Activated CD4-positive, alpha-beta T cell treated with anti-CD3 and anti-CD28 coated beads, Interleukin-2, amount 50 U/mL, for 4 hours (primary cell): Measurements from ENCODE around the gene HPN.
A peak's percentile ranks its signal among the peaks of the same experiment; 100 is the strongest.
"Not testable (repeated sequence)": the region's sequence is repeated elsewhere in the genome, so short reads cannot be mapped to it uniquely, and the experiment has no call there.

ENCODE experiments used
- DNase-seq, 2 experiments: peaks; one replicate each; pipeline ENCODE4 v3.0.0-alpha.2; 2020

Gene HPN

DNA sequence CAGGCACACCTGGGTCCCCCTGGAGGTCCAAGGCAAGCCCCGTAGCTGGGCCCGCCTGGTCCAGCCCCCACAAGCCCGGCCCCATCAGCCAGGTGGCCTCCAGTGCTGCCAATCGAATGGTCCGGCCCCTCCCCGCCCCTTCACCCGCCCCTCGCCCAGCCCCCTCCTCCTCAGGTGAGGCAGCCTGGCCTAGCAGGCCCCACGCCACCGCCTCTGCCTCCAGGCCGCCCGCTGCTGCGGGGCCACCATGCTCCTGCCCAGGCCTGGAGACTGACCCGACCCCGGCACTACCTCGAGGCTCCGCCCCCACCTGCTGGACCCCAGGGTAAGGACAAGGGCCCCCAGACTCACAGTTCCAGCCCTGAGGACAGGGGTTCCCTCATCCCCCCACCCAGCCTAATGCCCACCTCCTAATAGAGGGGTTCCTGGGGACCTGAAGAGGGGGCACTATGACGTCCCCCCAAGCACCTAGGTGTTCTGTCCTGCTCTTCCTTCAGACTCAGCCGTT lies at the start of gene HPN:
TSS of gene HPN (plus strand) at position 174 of the 508 bp plus-strand sequence. CDS start 786 bp downstream, outside the sequence.
- DNase-seq, result no peak

DNA sequence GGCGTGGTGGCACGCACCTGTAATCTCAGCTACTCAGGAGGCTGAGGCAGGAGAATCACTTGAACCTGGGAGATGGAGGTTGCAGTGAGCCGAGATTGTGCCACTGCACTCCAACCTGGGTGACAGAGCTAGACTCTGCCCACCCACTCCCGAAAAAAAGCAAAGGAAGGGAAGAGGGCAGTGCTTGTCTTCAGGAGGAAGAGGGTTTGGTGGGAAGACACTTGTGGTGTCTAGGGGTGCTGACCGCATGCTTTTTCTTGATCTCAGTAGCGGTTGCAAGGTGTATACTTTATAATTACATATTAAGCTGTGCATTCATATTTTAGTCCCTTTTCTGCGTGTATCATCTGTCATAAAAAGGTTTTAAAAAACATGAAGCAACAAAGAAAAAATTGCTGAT lies 48.9 kb upstream of the HPN start:
- DNase-seq, result not testable (repeated sequence)

DNA sequence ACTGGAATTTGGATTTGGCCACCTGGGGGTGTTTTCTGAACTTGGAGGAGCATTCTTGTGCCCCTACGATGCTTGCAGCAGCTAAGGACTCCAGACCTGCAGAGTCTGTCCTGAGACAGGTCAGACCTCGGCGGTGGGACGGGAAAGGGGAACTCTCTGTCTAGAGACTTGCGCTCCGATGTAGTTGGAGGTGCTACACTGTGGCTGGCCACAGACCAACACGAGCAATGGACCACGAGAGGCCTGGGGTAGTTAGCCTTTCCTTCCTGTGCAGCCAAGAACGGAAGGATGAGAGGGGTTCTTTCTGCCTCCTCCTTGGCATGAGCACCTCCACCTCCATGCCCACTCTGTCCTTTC lies 47.3 kb upstream of the HPN start:
- DNase-seq, result no peak

GRCh38 chr19:34994643-34995541 lies 46.6 kb upstream of the HPN start:
- no peak for DNase-seq

DNA sequence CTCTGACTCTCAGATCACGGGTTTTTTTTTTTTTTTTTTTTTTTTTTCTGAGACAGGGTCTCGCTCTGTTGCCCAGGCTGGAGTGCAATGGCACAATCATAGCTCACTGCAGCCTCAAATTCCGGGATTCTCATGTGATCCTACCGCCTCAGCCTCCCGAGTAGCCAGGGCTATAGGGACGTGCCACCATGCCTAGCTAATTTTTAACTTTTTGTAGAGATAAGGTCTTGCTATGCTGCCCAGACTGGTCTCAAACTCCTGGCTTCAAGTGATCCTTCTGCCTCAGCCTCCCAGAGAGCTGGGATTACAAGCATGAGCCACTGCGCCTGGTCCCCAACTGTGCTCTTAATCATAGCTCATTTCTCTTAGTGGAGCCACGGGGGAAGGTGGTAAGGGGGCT lies 46.0 kb upstream of the HPN start:
- no peak for DNase-seq

- DNase-seq, result no peak
Measured at GRCh38 chr19:34997071-34997617, 44.4 kb upstream of the HPN start.

DNA sequence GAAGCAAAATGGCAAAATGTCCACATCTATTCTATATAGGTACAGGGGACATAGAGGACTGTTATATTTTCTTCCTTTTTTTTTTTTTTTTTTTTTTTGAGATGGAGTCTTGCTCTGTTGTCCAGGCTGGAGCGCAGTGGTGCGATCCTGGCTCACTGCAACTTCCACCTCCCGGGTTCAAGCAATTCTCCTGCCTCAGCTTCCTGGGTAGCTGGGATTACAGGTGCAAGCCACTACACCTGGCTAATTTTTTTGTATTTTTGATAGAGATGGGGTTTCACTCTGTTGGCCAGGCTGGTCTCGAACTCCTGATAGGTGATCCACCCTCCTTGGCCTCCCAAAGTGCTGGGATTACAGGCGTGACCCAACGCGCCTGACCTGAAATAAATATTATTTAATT lies 43.3 kb upstream of the HPN start:
- DNase-seq, result not testable (repeated sequence)

DNA sequence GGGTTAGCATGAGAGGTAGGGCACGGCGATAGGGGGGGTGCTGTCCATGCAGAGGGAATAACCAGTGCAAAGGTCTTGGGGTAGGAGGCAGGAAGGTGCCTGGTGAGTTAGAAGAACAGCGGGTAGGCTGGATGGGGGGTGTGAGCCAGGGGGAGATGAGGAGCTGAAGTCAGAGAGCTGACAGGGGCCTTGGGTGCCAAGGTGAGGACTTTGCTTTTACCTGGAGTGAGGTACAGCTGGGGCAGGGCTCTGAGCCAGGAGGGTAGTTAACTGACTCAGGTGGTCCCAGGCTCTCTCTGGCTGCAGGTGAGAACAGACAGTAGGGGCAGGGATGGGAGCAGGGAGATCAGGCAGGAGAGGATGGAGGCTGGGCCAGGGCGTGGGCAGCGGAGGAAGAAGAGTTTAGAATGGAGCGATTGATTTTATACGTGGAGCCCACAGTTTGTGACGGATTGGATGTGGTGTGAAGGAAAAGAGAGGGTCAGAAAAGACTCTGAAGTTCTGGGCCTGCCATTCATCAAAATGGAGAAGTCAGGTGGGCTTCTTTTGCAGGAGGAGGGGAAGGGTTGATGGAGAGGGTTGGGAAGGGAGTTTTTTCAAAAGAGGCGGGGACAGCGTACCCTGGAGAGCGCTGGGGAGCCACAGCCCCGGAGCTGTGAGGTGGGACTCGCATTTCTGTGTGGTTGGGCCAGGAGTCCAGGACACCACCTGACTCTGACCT lies 42.6 kb upstream of the HPN start:
- no peak for DNase-seq

- DNase-seq, result peak; percentile 56 to 58
Measured at GRCh38 chr19:34999498-35000337, 41.8 kb upstream of the HPN start, which contains the start of gene GRAMD1A. GRAMD1A (plus strand) TSS chr19:35000323; CDS start chr19:35000479, 156 bp downstream.

GRCh38 chr19:35000338-35000646 lies 41.2 kb upstream of the HPN start:
- no peak for DNase-seq

GRCh38 chr19:35000647-35001501 lies 40.6 kb upstream of the HPN start:
- DNase-seq, result peak; percentile 47 to 49

GRCh38 chr19:35002037-35002535 lies 39.4 kb upstream of the HPN start:
- DNase-seq, result no peak

DNA sequence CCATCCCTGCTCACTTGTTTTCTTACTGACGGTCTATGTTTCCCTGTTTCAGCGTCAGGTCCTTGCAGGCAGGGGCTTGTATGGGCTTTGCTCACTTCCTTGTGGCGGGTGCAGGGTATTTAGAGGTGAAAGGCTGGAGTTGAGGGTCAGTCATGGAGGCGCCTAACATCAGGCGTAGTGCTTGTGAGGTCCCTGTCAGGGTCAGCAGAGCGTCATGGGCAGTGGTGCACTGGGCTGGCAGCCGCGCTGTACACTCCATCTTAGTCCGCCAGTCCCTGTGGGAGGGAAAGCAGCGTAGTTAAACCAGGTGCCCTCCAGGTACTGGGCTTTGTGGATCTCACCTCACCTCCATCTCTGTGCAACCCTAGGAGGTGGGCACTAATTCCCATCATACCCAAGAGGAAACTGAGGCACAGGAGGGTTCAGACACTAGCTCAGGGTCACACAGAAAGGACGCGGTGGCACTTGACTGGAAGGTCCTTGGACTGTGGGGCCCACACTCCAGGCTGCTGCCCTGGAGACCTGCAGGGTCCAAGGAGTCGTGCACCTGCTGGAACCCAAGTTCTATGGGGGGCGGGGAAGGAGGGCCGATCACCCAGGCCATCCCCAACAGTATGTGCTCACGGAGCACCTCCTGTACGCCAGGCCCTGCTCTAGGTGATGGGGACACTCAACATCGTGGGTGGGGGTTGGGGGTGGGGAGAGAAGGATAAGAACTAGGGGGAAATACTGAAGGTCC lies 36.8 kb upstream of the HPN start:
- DNase-seq, result no peak

DNA sequence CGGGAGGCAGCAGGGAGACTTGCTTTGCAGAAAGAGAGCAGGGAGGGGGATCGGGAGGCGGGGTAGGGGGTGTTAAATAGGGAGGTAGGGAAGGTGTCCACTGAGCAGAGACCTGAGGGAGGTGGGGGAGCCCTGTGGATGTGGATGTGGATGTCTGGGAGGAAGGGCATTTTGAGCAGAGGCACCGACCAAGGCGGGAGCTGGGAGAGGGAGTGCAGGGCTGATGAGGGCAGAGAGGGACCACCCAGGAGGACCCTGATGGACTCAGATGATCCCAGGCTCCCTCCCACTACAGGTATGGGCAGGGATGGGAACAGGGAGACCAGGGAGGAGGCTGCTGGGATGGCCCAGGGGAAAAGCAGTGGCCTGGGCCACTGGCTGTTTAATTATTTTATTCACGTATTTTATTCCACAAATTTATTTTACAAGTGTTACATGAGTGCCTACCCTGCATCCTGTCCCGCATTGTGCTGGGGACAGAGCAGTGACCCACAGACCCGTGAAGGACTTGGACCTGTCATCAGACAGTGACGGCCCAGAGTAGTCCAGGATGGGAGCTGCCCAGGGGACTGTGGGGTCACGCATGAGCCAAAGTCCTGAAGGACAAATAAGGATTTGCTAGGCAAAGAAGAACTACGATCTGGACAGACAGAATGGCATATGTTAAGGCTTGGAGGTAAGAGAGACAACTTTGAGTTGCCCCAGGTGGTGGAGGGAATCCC lies 36.1 kb upstream of the HPN start:
- DNase-seq, result no peak

- DNase-seq, result not testable (repeated sequence)
Measured at GRCh38 chr19:35006007-35006341, 35.5 kb upstream of the HPN start.

DNA sequence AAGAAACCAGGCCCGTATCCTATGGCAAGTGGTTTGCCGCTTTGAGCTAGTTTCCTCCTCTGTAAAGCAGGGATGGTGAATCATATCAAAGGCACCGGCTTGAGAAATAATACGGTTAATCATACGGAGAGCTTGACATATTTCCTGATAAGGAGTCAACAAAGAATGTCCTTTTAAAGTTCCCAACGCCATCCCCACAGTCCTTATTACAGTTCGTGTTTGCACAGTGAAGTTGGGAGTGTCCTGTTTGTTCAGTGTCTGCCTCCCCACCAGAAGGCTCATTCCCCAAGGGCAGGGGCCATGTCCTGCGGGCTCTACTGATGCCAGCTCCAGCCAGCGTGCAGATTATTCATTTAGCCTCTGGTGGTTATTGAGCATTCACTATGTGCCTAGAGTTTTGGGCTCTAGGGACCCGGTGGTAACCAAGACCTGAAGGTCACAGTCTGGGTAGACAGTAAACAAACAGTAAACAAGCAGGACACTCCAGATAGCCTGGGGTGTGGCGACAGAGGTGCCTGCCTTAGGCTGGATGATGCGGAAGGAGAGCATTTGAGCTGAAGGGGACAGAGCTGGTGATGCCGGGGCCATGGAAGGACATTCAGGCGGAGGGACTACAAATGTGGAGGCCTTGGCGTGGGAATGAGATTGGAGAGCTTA lies 35.1 kb upstream of the HPN start:
- DNase-seq, result no peak

DNA sequence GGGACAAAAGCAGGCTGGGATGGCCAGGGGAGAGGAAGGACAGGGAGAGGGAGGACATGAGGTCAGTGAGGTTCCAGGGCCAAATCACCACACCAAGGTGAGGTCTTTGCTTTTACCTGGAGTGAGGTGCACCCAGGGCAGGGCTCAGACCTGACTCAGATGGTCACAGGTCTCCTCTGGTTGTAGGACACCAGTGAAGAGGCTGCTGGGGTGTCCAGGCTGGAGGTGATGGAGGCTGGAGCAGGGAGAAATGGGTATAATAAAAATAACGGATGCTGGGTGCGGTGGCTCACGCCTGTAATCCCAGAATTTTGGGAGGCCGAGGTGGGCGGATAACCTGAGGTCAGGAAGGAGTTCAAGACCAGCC lies 34.5 kb upstream of the HPN start:
- no peak for DNase-seq

DNA sequence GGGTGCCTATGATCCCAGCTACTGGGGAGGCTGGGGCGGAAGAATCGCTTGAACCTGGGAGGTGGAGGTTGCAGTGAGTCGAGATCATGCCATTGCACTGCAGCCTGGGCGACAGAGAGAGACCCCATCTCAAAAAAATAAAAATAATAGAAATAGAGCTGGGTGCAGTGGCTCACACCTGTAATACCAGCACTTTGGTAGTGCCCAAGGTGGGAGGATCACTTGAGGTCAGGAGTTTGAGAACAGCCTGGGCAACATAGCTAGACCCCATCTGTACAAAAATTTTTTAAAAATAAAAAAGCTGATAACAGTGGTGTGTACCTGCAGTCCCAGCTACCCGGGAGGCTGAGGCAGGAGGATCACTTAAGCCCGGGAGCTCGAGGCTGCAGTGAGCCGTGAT lies 34.1 kb upstream of the HPN start:
- not testable (repeated sequence) for DNase-seq

DNA sequence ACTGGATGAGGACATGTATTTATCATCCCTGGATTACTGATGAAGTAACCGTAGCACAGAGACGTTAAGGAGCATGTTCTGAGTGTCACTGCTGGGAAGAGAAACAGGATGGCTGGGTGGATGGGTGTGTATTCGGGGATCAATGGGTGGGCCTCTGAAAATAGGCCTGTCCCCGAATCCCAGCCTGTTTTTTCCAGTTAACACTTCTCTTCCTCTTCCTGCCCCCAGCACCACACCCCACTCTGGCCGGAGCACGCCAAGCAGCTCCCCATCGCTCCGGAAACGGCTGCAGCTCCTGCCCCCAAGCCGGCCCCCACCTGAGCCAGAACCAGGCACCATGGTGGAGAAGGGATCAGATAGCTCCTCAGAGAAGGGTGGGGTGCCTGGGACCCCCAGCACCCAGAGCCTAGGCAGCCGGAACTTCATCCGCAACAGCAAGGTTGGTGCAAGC lies 32.6 kb upstream of the HPN start:
- no peak for DNase-seq
